Measurements from ENCODE around the gene DCUN1D5. TPM values are rescaled to one million over a fixed set of nuclear protein-coding genes. Genes with fewer than 3 reads are reported as not detected.

Gene DCUN1D5
- total RNA-seq = 10 to 100 TPM; 27.6 to 50.1 (median 33.8) TPM

DNA sequence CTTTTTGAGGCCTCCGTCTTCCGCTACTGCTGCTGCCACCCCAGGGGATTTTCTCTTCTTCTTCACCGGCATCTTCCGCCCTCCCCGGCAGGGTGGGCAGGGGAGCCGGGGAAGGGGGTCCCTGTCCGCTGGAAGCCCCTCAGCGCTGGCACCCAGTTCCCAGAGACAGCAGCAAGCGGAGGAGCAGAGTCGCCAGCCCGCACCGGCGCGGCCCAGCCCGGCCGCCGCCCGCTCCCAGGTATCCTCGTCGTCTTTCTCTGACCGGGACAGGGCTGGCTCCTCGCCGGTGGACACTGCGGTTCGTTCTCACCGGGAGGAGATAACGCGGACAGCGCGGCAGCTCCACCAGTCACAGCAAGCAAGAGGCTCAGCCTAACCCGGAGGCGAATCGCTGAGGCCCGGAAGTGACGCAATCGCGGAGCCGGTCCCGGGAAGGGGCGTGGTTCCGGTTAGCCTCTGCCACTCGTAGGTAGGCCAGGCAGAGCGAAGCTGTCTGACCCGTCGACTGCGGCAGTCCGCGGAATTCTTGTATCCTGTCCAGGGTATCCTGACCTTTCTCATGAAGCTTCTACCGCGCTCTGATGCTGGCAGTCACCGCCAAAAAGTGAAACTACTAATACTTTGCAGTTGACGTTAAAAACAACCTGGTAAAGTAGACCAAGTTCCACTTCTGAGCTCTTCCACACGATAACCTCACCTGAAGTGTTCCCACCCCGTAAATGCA, at the start of gene DCUN1D5:
Gene DCUN1D5, minus strand, starts transcription at position 360 of the 724 bp plus-strand sequence. Its CDS starts 288 bp downstream, at position 72.
- H3K4me3 ChIP-seq = peak within 1 kb of the TSS; percentile 83 to 98 (median 91)
- DNase-seq = peak; percentile 95 to 99 (median 99)
- H3K4me1 ChIP-seq = peaks cover 0 to 14% (median 6%) of the 10 kb centered on the region in 4 donors
- no peaks in the 10 kb centered on the region for H3K9me3 ChIP-seq
- no peaks in the 10 kb centered on the region for H3K27me3 ChIP-seq
- TF ChIP-seq, protein P1, sequence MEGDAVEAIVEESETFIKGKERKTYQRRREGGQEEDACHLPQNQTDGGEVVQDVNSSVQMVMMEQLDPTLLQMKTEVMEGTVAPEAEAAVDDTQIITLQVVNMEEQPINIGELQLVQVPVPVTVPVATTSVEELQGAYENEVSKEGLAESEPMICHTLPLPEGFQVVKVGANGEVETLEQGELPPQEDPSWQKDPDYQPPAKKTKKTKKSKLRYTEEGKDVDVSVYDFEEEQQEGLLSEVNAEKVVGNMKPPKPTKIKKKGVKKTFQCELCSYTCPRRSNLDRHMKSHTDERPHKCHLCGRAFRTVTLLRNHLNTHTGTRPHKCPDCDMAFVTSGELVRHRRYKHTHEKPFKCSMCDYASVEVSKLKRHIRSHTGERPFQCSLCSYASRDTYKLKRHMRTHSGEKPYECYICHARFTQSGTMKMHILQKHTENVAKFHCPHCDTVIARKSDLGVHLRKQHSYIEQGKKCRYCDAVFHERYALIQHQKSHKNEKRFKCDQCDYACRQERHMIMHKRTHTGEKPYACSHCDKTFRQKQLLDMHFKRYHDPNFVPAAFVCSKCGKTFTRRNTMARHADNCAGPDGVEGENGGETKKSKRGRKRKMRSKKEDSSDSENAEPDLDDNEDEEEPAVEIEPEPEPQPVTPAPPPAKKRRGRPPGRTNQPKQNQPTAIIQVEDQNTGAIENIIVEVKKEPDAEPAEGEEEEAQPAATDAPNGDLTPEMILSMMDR (IDR thresholded peaks at IDR 0.05) = no peak
- TF ChIP-seq POLR2A (IDR thresholded peaks at IDR 0.05) = peak; percentile 64 to 79
- peaks cover 0 to 4% (median 0%) of the 10 kb centered on the region in 3 donors for H3K36me3 ChIP-seq
- peak within 1 kb of the TSS; percentile 81 to 89 (median 85) for H3K27ac ChIP-seq

DNA sequence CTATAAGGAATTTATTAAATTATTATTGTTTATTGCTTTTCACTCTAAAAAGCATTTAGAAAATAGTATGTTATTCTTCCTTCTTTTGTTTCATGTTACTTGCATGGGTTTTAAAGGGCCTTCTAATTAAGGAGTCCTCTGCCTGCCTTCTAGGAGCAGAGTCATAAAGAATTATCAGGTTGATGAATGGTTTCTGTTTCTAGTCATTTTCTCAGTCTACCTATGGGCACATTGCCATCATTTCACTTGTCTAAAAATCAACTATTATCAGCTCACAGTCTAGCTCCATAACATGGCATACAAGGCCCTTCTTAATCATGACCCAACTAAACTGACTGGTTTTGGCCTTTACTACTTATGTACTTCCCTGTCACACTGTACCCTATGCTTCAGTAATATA, 33.5 kb upstream of the DCUN1D5 start:
- Histone ChIP-seq H3K4me1 (no peaks in the 10 kb centered on the region), H3K4me3 (no peak overlapping the region), H3K36me3 (peaks cover 0 to 4% (median 0%) of the 10 kb centered on the region in 3 donors), H3K27ac (no peak overlapping the region), H3K9me3 (no peaks in the 10 kb centered on the region), H3K27me3 (no peaks in the 10 kb centered on the region)
- TF ChIP-seq, protein P1 (IDR thresholded peaks at IDR 0.05) = no peak
- no peak for TF ChIP-seq POLR2A (IDR thresholded peaks at IDR 0.05)
- no peak for DNase-seq

DNA sequence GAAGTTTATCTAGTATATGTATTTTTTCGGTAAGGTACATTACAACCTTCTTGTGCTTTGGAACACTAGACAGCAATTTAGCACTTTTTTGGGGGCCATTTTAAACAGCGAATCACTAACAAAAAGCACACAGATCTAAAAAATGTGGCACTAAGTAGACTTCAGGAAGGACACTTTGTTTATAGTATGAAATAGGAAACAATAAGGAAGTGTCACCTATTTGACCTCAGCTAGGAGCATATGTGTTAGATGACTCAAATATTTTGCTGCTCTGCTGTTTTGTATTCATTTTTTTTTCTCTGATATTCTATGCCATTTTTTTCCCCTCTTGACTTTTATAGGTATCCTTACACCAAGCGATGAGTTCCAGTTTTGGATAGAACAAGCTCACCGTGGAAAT, 22.9 kb upstream of the DCUN1D5 start:
- no peak overlapping the region for H3K27ac ChIP-seq
- no peak for TF ChIP-seq POLR2A (IDR thresholded peaks at IDR 0.05)
- TF ChIP-seq, protein P1 (IDR thresholded peaks at IDR 0.05) = no peak

DNA sequence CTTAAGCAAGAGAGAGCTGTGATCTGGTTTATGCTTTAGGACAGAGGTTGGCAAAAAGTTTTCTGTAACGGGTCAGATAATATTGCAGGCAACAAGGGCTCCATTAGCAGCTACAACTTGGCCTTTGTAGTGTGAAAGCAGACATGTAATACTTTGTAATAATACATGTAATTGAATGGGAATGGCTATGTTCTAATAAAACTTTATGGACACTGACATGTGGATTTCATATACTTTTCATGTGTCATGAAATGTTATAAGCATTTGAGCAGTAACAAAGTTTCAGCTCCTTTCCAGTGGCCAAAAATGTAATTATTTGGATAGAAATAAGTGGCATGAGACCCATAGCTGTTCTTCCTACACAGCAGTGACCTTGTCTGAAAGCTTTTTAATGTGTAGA, 20.4 kb upstream of the DCUN1D5 start:
- Histone ChIP-seq H3K9me3 (no peaks in the 10 kb centered on the region), H3K27ac (no peak overlapping the region), H3K27me3 (no peaks in the 10 kb centered on the region), H3K4me3 (no peak overlapping the region), H3K36me3 (no peaks in the 10 kb centered on the region), H3K4me1 (peaks cover 0 to 9% (median 0%) of the 10 kb centered on the region in 4 donors)
- TF ChIP-seq, protein P1 (IDR thresholded peaks at IDR 0.05) = no peak
- TF ChIP-seq POLR2A (IDR thresholded peaks at IDR 0.05) = no peak
- no peak for DNase-seq

More for the DNA sequence above, 22.9 kb upstream of the DCUN1D5 start:
- H3K4me3 ChIP-seq = no peak overlapping the region
- DNase-seq = no peak
- no peaks in the 10 kb centered on the region for H3K9me3 ChIP-seq
- no peaks in the 10 kb centered on the region for H3K27me3 ChIP-seq
- H3K36me3 ChIP-seq = no peaks in the 10 kb centered on the region
- peaks cover 0 to 8% (median 0%) of the 10 kb centered on the region in 4 donors for H3K4me1 ChIP-seq

DNA sequence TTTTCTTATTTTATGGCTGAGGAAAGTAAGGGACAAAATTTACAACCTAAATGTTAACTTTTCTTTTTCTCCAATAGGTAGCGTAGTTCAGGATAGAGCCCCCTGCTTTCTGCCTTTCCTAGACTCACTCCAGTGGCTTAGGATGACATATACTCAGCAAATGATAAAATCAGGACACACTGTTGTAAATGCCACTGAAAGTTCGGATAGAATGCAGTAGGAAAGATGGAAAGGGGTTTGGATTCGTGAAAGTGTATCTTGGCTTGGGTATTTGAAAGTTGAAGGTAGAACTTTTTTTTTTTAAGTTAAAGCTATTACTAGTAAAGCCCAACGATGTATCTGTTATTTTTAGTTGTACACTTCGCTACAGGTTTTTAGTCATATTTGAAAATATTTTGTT, 19.4 kb upstream of the DCUN1D5 start:
- no peak for DNase-seq
- peaks cover 0 to 9% (median 0%) of the 10 kb centered on the region in 4 donors for H3K4me1 ChIP-seq
- H3K36me3 ChIP-seq = no peaks in the 10 kb centered on the region
- no peaks in the 10 kb centered on the region for H3K27me3 ChIP-seq
- no peak overlapping the region for H3K27ac ChIP-seq
- H3K9me3 ChIP-seq = no peaks in the 10 kb centered on the region
- no peak overlapping the region for H3K4me3 ChIP-seq
- TF ChIP-seq, protein P1 (IDR thresholded peaks at IDR 0.05) = no peak
- no peak for TF ChIP-seq POLR2A (IDR thresholded peaks at IDR 0.05)

Data from Peyer's patch (tissue), 4 donors.